Testis (tissue), 2 donors: ENCODE data around the gene UTF1.

Experiments
- POLR2A ChIP-seq: fragments of 450-650 bp; IDR thresholded peaks from one replicate; pipeline ENCODE4 v1.6.1; 2017; ENCODE audit warnings: antibody characterized with exemption, mild to moderate bottlenecking, moderate library complexity
- TF ChIP-seq, protein P1 (sequence below), 3 experiments: fragments of 450-650 bp in 2 of 3; fragments of 200-600 bp in 1 of 3; sonication (generic) in 1 of 3; IDR thresholded peaks; one replicate each; pipeline ENCODE4 v1.5.1; 2016 to 2019; ENCODE audit warnings: antibody characterized with exemption in 3 of 3, mild to moderate bottlenecking in 2 of 3, moderate library complexity in 1 of 3

DNA sequence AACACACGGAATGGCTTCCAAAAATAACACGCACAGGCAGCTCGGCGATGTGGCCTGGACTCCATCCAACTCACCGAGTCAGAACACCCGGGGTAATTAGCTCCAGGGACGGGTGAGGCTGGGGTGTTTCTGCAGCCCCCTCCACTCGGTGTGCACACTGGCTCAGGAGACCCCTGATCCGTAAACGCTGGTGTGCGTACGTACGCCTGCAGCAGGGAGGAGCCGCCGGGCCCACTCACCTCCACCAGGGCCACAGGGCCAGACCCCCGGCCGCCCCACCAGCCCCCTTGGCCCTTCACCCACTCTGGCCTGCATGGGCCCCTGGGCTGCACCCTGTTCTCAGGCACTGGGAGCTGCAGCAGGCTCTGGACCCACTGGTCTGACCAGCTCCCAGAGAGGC, 22.4 kb upstream of the UTF1 start:
- TF ChIP-seq, protein P1, sequence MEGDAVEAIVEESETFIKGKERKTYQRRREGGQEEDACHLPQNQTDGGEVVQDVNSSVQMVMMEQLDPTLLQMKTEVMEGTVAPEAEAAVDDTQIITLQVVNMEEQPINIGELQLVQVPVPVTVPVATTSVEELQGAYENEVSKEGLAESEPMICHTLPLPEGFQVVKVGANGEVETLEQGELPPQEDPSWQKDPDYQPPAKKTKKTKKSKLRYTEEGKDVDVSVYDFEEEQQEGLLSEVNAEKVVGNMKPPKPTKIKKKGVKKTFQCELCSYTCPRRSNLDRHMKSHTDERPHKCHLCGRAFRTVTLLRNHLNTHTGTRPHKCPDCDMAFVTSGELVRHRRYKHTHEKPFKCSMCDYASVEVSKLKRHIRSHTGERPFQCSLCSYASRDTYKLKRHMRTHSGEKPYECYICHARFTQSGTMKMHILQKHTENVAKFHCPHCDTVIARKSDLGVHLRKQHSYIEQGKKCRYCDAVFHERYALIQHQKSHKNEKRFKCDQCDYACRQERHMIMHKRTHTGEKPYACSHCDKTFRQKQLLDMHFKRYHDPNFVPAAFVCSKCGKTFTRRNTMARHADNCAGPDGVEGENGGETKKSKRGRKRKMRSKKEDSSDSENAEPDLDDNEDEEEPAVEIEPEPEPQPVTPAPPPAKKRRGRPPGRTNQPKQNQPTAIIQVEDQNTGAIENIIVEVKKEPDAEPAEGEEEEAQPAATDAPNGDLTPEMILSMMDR (IDR thresholded peaks at IDR 0.05), result no peak
- no peak for TF ChIP-seq POLR2A
